Measurements from ENCODE around the gene EPHA7.

The EPHA7 gene

DNA sequence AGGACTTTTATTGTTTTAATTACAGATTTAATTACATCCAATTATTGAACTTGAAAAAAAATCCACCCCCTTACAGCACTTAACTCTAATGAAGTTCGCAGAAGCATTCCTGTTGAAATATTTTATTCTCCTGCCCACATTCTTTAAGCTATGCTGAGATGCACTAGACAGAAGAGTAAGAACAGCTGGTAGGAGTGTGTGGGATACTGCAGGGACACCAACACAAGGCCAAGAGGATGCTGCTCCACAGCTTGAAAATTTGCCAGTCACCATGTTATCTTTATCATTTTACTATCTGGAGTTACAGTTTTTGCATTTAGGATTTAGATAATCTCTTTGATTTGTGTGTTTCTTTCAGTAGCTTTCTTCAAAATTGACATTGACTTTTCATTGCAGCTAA lies 180.7 kb downstream of the EPHA7 start:
- no peak for DNase-seq

GRCh38 chr6:93235775-93236174 lies 183.6 kb downstream of the EPHA7 start:
- DNase-seq: no peak

- no peak for DNase-seq
Observed at GRCh38 chr6:93226822-93227221, 192.5 kb downstream of the EPHA7 start.

- DNase-seq: no peak
Observed at GRCh38 chr6:93222071-93222851, 197.1 kb downstream of the EPHA7 start.

- DNase-seq: no peak
Observed at GRCh38 chr6:93219447-93219846, 199.9 kb downstream of the EPHA7 start.

- DNase-seq: no peak
Observed at GRCh38 chr6:93218096-93218495, 201.3 kb downstream of the EPHA7 start.

- DNase-seq: no peak
Observed at GRCh38 chr6:93213028-93213427, 206.3 kb downstream of the EPHA7 start.

DNA sequence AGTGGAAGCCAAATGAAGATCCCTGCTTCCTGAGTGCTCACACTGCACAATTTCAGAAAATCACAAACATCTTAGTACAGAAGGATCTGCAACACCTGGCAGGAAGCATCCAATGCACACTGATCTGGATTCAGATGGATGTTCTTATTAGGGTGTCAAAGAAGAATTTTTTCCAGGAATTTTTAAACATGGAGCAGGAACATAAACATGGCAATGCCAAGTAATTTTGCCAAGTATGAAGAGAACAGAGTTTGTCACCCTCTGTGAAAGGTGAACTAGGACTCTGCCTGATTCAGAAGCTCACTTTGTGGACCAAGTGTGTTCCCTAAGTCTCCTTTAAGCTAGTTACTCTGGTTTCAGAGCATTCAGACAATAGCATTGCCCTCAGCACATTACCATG lies 208.5 kb downstream of the EPHA7 start:
- no peak for DNase-seq

DNA sequence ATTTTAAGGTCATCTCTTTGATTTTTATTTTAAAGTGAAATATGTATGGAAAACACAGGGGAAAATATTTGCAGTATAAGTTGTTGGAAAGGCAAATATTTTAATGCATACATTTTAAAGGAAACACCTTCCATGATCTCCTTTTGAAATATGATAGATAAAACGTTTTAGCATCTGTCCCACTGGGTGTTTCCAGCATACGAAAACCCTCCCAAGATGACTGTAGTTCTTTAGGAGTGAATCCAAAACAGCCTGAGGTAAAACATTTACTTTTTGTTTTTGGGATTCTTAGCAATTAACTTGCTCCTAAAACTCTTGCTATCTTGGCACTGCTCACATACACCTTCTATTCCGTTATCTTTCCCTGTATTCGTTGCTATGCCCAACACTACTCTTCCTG lies 210.0 kb downstream of the EPHA7 start:
- DNase-seq: no peak

GRCh38 chr6:93196406-93196970 lies 222.9 kb downstream of the EPHA7 start:
- no peak for DNase-seq

DNA sequence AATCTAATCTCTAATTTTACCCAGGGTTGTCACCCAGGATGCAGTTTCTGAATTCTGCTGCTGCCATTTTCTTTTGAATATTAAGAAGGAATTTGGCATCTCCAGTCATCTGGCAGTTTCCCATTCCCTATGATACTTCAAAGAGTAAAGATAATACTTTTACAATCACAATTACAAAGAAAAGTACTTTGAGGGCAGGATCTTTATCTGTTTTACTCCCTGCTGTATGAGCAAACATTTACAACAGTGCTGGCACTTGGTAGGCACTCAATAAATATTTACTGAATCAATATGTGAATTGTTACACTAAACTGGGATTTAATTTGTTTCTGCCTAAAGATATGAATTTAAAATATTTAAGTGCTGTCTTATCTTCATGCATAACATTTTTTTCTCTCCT lies 224.9 kb downstream of the EPHA7 start:
- no peak for DNase-seq

DNA sequence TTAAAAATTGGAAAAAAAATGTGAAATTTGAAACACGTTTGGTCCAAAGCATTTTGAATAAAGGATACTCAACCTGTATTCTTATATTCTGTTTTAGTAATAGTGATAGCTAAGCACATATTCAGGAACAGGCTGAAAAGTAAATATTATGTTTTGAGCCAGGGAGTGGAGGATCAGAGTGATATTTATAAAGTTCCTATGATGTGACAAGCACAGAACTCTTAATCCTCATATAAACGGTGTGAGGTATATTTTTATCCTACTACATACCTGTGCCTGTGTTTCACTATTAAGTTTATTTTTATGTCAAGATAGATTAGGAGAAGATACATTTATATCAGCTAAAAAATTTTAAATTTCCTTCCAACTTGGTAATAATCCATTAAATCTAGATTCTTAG lies 225.5 kb downstream of the EPHA7 start:
- DNase-seq: no peak
